ENCODE measurements around the gene UST. TPM values are rescaled to one million over a fixed set of nuclear protein-coding genes. Genes with fewer than 3 reads are reported as not detected.

The UST gene
- total RNA-seq, 1 donor from 2014 or later, result 0.32 TPM

DNA sequence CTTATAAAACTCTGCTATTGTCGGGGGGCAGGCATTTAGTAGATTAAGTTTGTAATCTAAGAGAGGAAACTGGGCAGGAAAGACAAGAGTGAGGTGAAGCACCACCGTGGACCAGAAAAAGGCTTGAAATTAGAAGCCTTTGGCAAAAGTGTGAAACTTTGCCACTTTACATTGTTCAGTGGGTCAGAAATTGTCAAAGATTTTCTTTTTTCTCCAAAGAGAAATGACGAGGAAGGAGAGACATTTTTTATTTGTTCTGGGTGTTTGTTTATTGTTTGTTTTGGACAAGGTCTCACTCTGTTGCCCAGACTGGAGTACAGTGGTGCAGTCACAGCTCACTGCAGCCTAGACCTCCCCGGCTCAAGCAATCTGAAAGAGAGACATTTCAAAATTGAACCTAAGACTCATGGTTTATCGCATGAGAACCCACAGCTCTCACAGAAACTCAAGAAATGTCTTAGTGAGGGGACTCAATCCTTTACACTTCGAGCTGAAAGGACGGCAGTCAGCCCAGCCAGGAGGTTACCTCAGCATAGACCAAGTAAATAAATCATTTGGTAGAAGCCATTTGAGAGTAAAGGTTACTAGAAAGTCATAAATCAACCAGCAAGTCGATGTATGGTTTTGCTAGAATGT, 307.8 kb downstream of the UST start:
- intact Hi-C loops (cut with micrococcal nuclease), result no loop called here

DNA sequence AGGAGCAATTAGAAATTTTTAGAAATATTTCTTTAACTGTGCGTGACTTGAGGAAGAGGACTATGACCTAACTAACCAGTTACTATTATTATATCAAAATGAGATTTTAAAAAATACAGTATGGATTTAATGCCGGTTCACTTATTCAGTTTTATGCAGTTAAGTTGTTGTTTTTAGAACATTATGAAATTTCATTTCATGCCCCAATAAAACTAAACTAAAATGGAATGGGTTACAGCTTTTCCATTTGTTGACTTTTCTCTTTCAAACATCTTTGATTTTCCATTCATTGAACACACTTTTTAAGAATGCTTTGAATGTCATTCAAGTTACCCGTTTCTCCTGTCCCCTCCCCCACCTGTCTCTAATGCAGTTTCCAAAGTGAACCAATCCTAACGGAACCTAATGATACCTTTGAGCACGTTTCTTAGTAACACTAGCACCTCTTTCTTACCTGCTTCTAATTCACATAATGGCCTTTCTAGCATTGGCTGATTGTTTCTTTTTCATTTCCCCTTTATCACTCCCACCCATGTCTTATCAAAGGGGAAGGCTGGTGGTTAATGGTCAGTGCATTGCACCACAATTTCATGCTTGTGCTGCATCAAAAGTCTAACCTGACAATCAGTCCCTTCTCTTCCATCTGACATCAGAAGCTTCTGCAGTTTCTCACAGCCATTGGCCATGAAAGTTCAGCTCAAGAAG, 308.5 kb downstream of the UST start:
- intact Hi-C loops (cut with micrococcal nuclease), result no loop called here

DNA sequence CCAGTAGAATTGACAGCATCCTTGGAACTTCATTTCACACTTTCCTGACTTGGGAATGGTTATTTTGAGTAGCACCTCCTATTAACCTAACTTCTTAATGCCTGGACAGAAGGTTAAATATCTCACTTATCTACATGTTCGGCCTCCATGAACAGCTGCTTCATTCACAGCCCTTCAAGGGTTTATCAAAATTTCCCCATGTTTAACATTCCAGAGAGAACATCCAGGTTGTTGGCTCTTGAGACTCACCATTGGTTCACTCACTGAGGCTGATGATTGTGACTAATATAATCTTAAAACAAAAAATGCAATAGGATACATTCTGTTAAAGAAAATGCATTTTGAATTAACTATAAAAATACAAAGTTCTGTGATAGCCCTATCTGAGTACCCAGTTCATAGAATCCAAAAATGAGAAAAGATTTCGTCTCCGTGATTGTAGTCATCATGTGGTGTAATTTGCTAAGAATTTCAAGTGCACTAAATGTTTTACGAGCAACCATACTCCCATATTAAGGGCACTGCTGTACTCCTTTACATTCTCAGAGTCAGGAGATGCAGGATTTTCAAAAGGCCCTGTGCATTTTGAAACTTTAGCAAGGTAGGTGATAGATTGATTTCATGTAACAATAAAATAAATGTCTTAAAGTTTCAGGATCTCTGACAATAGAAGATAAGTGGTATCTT, 310.1 kb downstream of the UST start:
- intact Hi-C loops (cut with micrococcal nuclease), result no loop called here

DNA sequence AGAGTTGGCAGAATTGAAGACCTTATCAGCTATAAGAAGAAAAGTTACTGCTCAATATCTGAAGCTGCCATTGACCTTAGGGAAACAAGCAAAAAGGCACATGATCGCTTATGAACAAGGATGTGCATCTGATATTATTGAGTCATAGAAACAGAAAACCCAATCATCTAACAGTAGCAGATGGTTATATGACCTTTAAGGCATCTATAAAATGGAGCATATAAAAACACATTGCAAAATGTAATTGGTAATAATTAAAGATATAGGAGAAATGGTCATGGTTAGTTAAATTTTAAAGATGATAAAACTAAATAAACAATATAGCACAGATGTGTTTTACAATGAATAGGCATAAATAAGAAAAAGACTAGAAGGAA, 310.6 kb downstream of the UST start:
- intact Hi-C loops (cut with micrococcal nuclease), result no loop called here

GRCh38 chr6:149059557-149059956, 312.7 kb downstream of the UST start:
- intact Hi-C loops (cut with micrococcal nuclease), result no loop called here

DNA sequence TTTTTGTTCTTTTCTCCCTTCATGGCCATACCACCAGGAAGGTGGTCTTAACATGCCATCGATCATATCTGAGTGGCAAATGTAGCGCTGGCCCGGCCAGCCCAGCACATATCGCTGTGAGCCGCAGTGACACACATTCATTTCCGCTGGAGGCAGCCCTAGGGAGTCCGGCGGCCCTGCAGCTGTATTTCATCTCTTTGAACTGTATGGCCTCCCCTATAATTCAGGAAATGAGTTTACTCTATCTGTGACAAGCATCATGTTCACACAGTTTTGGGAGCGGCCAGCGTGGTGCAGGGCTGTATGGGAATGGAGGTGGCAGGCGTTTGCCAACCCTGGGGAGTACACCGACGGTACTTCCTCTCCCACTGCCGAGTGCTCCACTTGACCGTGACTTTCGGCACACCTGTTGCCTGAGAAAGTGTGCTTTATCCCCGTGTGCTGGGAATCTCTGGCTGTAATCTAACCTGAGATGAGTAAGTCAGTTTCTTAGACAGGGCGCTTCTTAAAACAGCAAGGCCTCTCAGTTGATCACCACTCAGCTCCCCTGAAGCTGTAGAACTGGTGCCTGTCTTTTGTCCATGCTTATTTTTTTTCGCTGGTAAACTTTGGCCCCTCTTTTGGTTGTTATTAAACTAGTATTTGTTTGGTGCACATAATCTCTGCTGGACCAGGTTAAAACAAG, 313.6 kb downstream of the UST start:
- intact Hi-C loops (cut with micrococcal nuclease), result loop anchor here (1.0 kb wide), 2 partner anchors 13 to 27 kb away; no protein-coding TSS in a partner anchor

DNA sequence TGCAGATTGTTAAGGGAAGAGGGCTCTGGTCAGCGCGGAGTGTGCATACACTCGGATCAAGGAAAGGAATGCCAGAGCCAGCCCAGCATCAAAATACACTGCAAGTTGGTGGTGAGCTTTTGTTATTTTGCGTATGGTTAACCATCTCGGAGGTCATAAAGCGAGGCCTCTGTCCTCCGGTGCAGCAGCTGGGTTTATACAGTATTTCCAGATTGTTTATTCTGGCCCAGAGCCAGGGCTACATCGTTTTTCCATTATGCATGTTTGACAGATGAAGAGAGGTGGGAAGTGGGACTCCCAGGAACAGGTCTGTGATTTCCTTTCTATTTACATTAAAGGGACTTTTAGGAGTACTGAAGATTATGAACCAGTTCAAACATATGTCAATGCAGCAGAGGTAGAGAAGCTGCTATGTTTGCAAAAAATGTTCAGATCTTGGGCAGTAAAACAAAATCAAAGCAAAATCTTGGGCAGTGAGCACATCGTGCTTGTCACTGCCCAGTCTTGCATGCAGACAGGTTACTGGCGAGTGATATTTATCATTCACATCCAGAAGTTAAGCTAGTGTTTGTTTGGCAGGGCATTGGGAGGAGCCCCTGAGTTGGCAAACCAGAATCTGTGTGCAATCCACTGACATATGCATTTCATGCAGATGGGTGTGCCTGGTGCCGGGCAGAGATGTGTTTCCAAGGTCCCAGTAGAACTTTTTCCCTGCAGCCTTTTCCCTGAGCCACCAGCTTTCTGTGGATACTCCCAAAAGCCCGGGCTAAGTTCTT, 314.3 kb downstream of the UST start:
- intact Hi-C loops (cut with micrococcal nuclease), result loop anchor here (1.0 kb wide), 2 partner anchors 14 to 28 kb away; no protein-coding TSS in a partner anchor

DNA sequence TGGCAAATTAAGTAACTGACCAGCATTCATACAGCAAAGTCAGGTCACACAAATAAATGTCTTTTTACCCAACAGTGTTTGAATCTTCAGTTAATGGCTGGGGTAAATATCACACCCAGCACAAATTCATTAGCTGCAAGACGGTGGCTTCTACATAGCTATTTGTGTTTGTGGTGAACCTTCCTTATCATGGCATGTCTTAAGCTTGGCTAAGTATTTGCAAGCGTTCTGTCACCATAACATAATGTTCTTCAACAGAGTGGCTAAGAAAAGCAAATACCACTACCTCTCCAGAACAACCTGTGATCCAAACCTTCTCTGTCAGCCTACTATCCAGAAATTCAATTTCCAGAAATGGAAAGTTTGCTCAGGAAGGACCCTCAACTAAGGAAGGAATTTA, 315.1 kb downstream of the UST start:
- intact Hi-C loops (cut with micrococcal nuclease), result loop anchor here (1.0 kb wide), 1 partner anchor 33 kb away; no protein-coding TSS in a partner anchor

DNA sequence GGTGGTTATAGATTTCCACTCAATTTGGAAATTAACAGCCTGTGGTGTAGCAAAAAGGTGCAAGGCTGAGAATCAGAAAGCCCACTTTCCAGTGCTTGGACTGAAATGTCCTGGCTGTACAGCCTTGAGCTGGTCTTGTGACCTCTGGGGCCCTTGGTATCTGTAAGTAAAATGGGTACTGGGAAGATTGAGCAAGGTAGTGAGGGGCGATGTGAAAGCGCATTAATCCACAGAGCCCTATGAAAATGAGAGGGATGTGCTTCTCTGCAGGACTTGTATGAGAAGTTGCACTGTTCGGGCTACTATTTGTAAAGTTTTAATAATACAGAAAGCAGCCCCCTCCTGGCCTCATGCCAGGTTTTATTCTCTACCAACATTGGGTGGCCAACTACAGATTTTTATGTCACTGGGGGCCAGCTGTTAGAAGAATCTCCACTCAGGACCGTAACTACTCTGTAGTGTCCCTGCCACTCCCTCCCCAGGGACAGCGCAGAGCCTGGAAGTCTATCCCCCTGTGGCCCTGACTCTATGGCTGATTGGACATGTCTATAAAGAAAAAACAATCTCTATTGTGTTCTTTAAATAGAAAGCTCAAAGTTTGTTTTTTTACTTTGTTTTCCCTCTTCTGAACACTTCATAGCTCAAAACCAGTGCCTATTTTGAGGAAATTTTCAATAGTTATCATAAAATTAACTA, 316.0 kb downstream of the UST start:
- intact Hi-C loops (cut with micrococcal nuclease), result loop anchor here (1.0 kb wide), 1 partner anchor 34 kb away; no protein-coding TSS in a partner anchor

DNA sequence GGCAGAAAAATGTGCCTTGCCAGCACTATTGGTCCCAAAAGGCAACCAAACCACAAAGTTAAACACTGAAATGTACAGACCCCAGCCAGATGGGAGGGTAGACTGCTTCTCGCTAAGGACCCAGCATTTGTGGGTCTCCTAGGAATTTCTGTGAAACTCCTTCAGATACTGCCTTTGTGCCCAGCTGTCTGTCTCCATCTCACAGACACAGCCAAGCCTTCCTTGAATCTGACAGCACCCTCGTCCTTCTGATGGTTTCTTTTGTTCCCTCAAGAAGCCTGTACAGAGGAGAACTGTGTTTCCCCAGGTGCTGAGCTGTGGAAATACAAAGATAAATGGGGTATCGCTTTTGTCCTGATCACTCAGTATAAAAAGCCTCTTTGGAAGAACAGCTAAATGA, 316.6 kb downstream of the UST start:
- intact Hi-C loops (cut with micrococcal nuclease), result no loop called here

- intact Hi-C loops (cut with micrococcal nuclease), result no loop called here
These were observed 317.3 kb downstream of the UST start for GRCh38 chr6:149064001-149064659.

GRCh38 chr6:149064660-149065015, 317.8 kb downstream of the UST start:
- intact Hi-C loops (cut with micrococcal nuclease), result loop anchor here (5.0 kb wide), 1 partner anchor 1018 kb away; no protein-coding TSS in a partner anchor

- intact Hi-C loops (cut with micrococcal nuclease), result loop anchor here (5.0 kb wide), 1 partner anchor 1017 kb away; no protein-coding TSS in a partner anchor
These were observed 318.3 kb downstream of the UST start for GRCh38 chr6:149065121-149065520.

GRCh38 chr6:149065658-149066556, 319.1 kb downstream of the UST start:
- intact Hi-C loops (cut with micrococcal nuclease), result loop anchor here (1.0 to 5.0 kb wide), 2 partner anchors 9 to 1016 kb away; no protein-coding TSS in a partner anchor

- intact Hi-C loops (cut with micrococcal nuclease), result no loop called here
These were observed 325.2 kb downstream of the UST start for GRCh38 chr6:149071997-149072396.

- intact Hi-C loops (cut with micrococcal nuclease), result loop anchor here (1.0 kb wide), 1 partner anchor 9 kb away; no protein-coding TSS in a partner anchor
These were observed 328.0 kb downstream of the UST start for GRCh38 chr6:149074832-149075258.

- intact Hi-C loops (cut with micrococcal nuclease), result loop anchor here (1.0 kb wide), 1 partner anchor 9 kb away; no protein-coding TSS in a partner anchor
These were observed 329.0 kb downstream of the UST start for GRCh38 chr6:149075616-149076354.

- intact Hi-C loops (cut with micrococcal nuclease), result no loop called here
These were observed 329.5 kb downstream of the UST start for GRCh38 chr6:149076355-149076734.
